ENCODE data around the gene INPP5J. TPM values are rescaled to one million over a fixed set of nuclear protein-coding genes. Genes with fewer than 3 reads are reported as not detected.

The INPP5J gene
- total and polyA plus RNA-seq, 2 experiments from 2014 or later, result 4.8 to 14.5 TPM

GRCh38 chr22:31119026-31119717 is 3.6 kb upstream of the INPP5J start:
- DNase-seq (ENCODE audit: low spot score), result no peak
- no peaks in the 10 kb centered on the region for H3F3A ChIP-seq (replicated peaks; ENCODE audit: low read depth)
- H3K4me2 ChIP-seq, result no peak overlapping the region
- no peaks in the 10 kb centered on the region for H3K79me2 ChIP-seq (replicated peaks; ENCODE audit: insufficient read depth)
- H3K9me3 Mint-ChIP-seq, result no peaks in the 10 kb centered on the region
- no peaks in the 10 kb centered on the region for H3K36me3 Mint-ChIP-seq (ENCODE audit: low read depth)
- H2AFZ ChIP-seq, result no peak overlapping the region
- peaks cover 6% of the 10 kb centered on the region; the same call in 1 of the 2 replicates for H3K4me1 ChIP-seq (ENCODE audit: insufficient read depth)
- no peaks in the 10 kb centered on the region for H3K27me3 ChIP-seq (ENCODE audit: insufficient read depth)
- H3K36me3 ChIP-seq (ENCODE audit: insufficient read depth), result no peaks in the 10 kb centered on the region; the same call in 1 of the 2 replicates
- H3K27ac ChIP-seq (ENCODE audit: low read depth), result no peak overlapping the region
- no peak overlapping the region for H3K27ac Mint-ChIP-seq
- H3K9me2 ChIP-seq (ENCODE audit: insufficient read depth), result no peaks in the 10 kb centered on the region
- TF ChIP-seq POLR2AphosphoS5 (IDR thresholded peaks at IDR 0.05; ENCODE audit: low read depth), result no peak
- TF ChIP-seq REST (IDR thresholded peaks at IDR 0.05; ENCODE audit: unreplicated experiment), result no peak
- no peak for TF ChIP-seq STAT1 (IDR thresholded peaks at IDR 0.05; ENCODE audit: unreplicated experiment)
- no peak for TF ChIP-seq ETS1 (IDR thresholded peaks at IDR 0.05)
- TF ChIP-seq CREB1 (CRISPR knock-in tag; IDR thresholded peaks at IDR 0.05; ENCODE audit: low read depth), result no peak
- no peak for TF ChIP-seq CTCF (conservative IDR thresholded peaks at IDR 0.05; ENCODE audit: low read depth in 2 of 2)
- no peak for TF ChIP-seq NANOG (IDR thresholded peaks at IDR 0.05; ENCODE audit: borderline replicate concordance)
- peaks cover 11% of the 10 kb centered on the region for H3K27me3 Mint-ChIP-seq (ENCODE audit: insufficient read depth, low read depth, poor library complexity)
- H3K4me3 Mint-ChIP-seq, result no peak overlapping the region
- no peaks in the 10 kb centered on the region for H4K20me1 ChIP-seq (replicated peaks; ENCODE audit: insufficient read depth)
- no peak overlapping the region for H3K4me3 ChIP-seq
- ATAC-seq, result no peak
- peaks cover 19% of the 10 kb centered on the region for H3K4me1 Mint-ChIP-seq

- Mint-ChIP-seq H3K27ac (no peak overlapping the region), H3K4me3 (no peak overlapping the region), H3K27me3 (ENCODE audit: insufficient read depth, low read depth, poor library complexity) (peaks cover 15% of the 10 kb centered on the region), H3K36me3 (ENCODE audit: low read depth) (no peaks in the 10 kb centered on the region), H3K4me1 (peaks cover 19% of the 10 kb centered on the region), H3K9me3 (no peaks in the 10 kb centered on the region)
- no peak overlapping the region for H2AFZ ChIP-seq
- no peaks in the 10 kb centered on the region for H3K36me3 ChIP-seq (ENCODE audit: insufficient read depth)
- H3K9me2 ChIP-seq (ENCODE audit: insufficient read depth), result no peaks in the 10 kb centered on the region
- no peaks in the 10 kb centered on the region for H3K27me3 ChIP-seq (ENCODE audit: insufficient read depth)
- no peaks in the 10 kb centered on the region for H3K79me2 ChIP-seq (replicated peaks; ENCODE audit: insufficient read depth)
- no peaks in the 10 kb centered on the region for H3F3A ChIP-seq (replicated peaks; ENCODE audit: low read depth)
- H3K4me3 ChIP-seq, result no peak overlapping the region
- ATAC-seq (no peak), DNase-seq (ENCODE audit: low spot score) (no peak)
- peaks cover 6% of the 10 kb centered on the region; the same call in 1 of the 2 replicates for H3K4me1 ChIP-seq (ENCODE audit: insufficient read depth)
- no peak overlapping the region for H3K27ac ChIP-seq (ENCODE audit: low read depth)
- H4K20me1 ChIP-seq (replicated peaks; ENCODE audit: insufficient read depth), result no peaks in the 10 kb centered on the region
- H3K4me2 ChIP-seq, result no peak overlapping the region
- TF ChIP-seq POLR2AphosphoS5 (IDR thresholded peaks at IDR 0.05; ENCODE audit: low read depth) (no peak), ETS1 (IDR thresholded peaks at IDR 0.05) (no peak)
These were observed 2.5 kb upstream of the INPP5J start for GRCh38 chr22:31120230-31120629.

All from GM23338 (cell line).